Measurements from ENCODE around the gene MAIP1. TPM values are rescaled to one million over a fixed set of nuclear protein-coding genes. Genes with fewer than 3 reads are reported as not detected.

Gene MAIP1
- total RNA-seq (2022) (27.9 and 30.8 TPM in 2 replicates), Bru-seq, nascent RNA (percentile 87 among the genes with signal in this experiment), BruChase-seq, experiment 1, labeled RNA remaining after a 6-hour chase (percentile 79 among the genes with signal in this experiment), BruChase-seq, experiment 2, labeled RNA remaining after a 2-hour chase (percentile 85 among the genes with signal in this experiment)
- long read RNA-seq, transcript MAIP1-202 (5 exons, 1,386 nt): major isoform, 84 of 93 reads
- long read RNA-seq, partial matches to known transcripts: 0 of 93 reads
- long read RNA-seq, other reads (novel, unspliced or antisense): 9 of 93 reads

DNA sequence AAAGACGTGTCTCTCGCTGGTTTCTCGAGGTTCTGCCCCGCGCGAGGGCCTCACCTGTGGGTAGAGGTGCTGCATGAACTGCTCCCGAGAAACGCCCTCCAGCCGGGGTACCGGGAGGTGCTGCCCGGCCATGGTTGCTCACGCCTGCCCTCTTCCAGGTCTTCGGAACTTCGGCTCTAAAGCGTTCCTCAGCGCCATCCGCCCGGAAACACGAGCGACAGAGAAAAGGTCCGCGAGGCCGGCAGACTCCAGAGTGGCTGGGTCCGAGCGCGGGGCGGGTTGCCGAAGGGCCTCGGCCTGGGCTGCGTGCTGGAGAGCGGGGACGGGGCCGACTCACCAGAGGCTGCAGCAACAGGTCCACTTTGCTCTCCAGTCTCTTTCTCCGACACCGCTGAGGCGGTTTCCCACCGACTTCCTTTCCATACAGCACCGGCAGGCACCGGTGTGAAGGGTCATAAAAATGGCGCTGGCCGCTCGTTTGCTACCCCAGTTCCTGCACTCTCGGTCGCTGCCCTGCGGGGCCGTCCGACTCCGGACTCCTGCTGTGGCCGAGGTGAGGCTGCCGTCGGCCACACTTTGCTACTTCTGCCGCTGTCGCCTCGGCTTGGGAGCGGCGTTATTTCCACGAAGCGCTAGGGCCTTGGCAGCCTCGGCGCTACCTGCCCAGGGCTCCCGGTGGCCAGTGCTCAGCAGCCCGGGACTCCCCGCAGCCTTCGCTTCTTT lies at the start of gene MAIP1, which contains the start of gene TYW5:
Gene MAIP1 (plus strand): TSS at position 244 of the 723 bp plus-strand sequence. CDS start 217 bp downstream, at position 461.
Gene TYW5 (minus strand): TSS at position 153 of the 723 bp plus-strand sequence. CDS start 21 bp downstream, at position 132.
- CTCF ChIA-PET: no interaction called here
- Mint-ChIP-seq H3K27me3 (ENCODE audit: unreplicated experiment) (no peaks in the 10 kb centered on the region), H3K27ac (ENCODE audit: unreplicated experiment) (peak within 1 kb of the TSS; percentile 90), H3K4me1 (ENCODE audit: low read depth, unreplicated experiment) (peaks cover 34% of the 10 kb centered on the region), H3K9me3 (ENCODE audit: low read depth, unreplicated experiment) (no peaks in the 10 kb centered on the region), H3K36me3 (ENCODE audit: insufficient read depth, unreplicated experiment) (peaks cover 53% of the 10 kb centered on the region), H3K4me3 (ENCODE audit: low read depth, unreplicated experiment) (peak within 1 kb of the TSS; percentile 92)
- TF ChIP-seq, protein P1, sequence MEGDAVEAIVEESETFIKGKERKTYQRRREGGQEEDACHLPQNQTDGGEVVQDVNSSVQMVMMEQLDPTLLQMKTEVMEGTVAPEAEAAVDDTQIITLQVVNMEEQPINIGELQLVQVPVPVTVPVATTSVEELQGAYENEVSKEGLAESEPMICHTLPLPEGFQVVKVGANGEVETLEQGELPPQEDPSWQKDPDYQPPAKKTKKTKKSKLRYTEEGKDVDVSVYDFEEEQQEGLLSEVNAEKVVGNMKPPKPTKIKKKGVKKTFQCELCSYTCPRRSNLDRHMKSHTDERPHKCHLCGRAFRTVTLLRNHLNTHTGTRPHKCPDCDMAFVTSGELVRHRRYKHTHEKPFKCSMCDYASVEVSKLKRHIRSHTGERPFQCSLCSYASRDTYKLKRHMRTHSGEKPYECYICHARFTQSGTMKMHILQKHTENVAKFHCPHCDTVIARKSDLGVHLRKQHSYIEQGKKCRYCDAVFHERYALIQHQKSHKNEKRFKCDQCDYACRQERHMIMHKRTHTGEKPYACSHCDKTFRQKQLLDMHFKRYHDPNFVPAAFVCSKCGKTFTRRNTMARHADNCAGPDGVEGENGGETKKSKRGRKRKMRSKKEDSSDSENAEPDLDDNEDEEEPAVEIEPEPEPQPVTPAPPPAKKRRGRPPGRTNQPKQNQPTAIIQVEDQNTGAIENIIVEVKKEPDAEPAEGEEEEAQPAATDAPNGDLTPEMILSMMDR (IDR thresholded peaks at IDR 0.05; ENCODE audit: unreplicated experiment): no peak
- intact Hi-C loops (cut with micrococcal nuclease; ENCODE audit: unreplicated experiment): no loop called here
- peak; percentile 86 for DNase-seq
- no TSS peak for BruUV-seq (replicated peaks)

DNA sequence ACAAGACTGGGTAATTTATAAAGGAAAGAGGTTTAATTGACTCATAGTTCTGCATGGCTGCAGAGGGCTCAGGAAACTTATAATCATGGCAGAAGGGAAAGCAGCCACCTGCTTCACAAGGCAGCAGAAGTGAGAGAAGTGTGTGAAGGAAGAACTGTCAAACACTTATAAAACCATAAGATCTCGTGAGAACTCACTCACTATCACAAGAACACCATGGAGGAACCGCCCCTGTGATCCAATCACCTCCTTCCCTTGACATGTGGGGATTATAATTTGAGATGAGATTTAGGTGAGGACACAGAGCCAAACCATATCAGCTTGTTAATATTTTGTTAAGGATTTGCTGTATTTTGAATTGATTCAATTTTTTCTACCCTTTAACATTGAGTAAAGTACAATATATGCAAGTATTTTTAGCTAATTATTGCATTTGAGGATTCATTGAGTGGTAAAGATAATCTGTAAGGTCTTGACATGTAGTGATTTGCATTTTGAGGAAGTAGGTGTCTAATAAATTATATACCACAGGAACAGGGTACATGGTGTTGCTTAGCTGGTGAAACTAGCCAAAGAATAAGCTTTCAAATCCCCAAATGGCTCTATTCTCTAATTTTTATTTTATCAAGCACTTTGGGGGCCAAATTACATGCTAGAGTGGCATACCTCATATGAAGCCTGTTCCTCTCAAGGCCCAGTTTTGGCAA lies 48.2 kb upstream of the MAIP1 start:
- TF ChIP-seq, protein P1 (IDR thresholded peaks at IDR 0.05; ENCODE audit: unreplicated experiment): no peak
- intact Hi-C loops (cut with micrococcal nuclease; ENCODE audit: unreplicated experiment): no loop called here
- CTCF ChIA-PET: no interaction called here

GRCh38 chr2:199910338-199911051 lies 44.9 kb upstream of the MAIP1 start:
- intact Hi-C loops (cut with micrococcal nuclease; ENCODE audit: unreplicated experiment): no loop called here
- H3K27ac Mint-ChIP-seq (ENCODE audit: unreplicated experiment): peak overlapping the region; percentile 79
- peaks cover 5% of the 10 kb centered on the region for H3K27me3 Mint-ChIP-seq (ENCODE audit: unreplicated experiment)
- DNase-seq: no peak
- peaks cover 15% of the 10 kb centered on the region for H3K4me1 Mint-ChIP-seq (ENCODE audit: low read depth, unreplicated experiment)
- CTCF ChIA-PET: interaction anchor here (0.6 kb wide), 1 partner anchor 832 kb away, joined by 3 read pairs; no protein-coding TSS in a partner anchor
- TSS peak; percentile 48 for BruUV-seq (replicated peaks)
- H3K36me3 Mint-ChIP-seq (ENCODE audit: insufficient read depth, unreplicated experiment): peaks cover 15% of the 10 kb centered on the region
- H3K4me3 Mint-ChIP-seq (ENCODE audit: low read depth, unreplicated experiment): peak overlapping the region; percentile 93
- no peaks in the 10 kb centered on the region for H3K9me3 Mint-ChIP-seq (ENCODE audit: low read depth, unreplicated experiment)
- TF ChIP-seq, protein P1 (IDR thresholded peaks at IDR 0.05; ENCODE audit: unreplicated experiment): no peak

More for the DNA sequence above, 48.2 kb upstream of the MAIP1 start:
- no peak overlapping the region for H3K27ac Mint-ChIP-seq (ENCODE audit: unreplicated experiment)
- no TSS peak for BruUV-seq (replicated peaks)
- DNase-seq: no peak
- H3K36me3 Mint-ChIP-seq (ENCODE audit: insufficient read depth, unreplicated experiment): peaks cover 15% of the 10 kb centered on the region
- H3K4me3 Mint-ChIP-seq (ENCODE audit: low read depth, unreplicated experiment): no peak overlapping the region
- H3K9me3 Mint-ChIP-seq (ENCODE audit: low read depth, unreplicated experiment): no peaks in the 10 kb centered on the region
- H3K27me3 Mint-ChIP-seq (ENCODE audit: unreplicated experiment): peaks cover 27% of the 10 kb centered on the region
- no peaks in the 10 kb centered on the region for H3K4me1 Mint-ChIP-seq (ENCODE audit: low read depth, unreplicated experiment)

Data from Calu3 (cell line).